ENCODE measurements around the gene ADAMTS2. TPM values are rescaled to one million over a fixed set of nuclear protein-coding genes. Genes with fewer than 3 reads are reported as not detected.
A peak's percentile ranks its signal among the peaks of the same experiment; 100 is the strongest.

Gene ADAMTS2
- polyA plus RNA-seq, 1 donor: 5.9 TPM

- Histone ChIP-seq H3K27me3 (ENCODE audit: control insufficient read depth, insufficient read depth, low read length) (peaks cover 50% of the 10 kb centered on the region), H3K4me1 (ENCODE audit: control insufficient read depth, insufficient read depth, low read length) (peaks cover 2% of the 10 kb centered on the region), H3K9me3 (ENCODE audit: control insufficient read depth, low read depth, low read length) (peaks cover 3% of the 10 kb centered on the region), H3K4me3 (ENCODE audit: low read length) (no peak overlapping the region), H3K27ac (ENCODE audit: low read length) (no peak overlapping the region), H3K36me3 (ENCODE audit: control insufficient read depth, insufficient read depth, low read length) (no peaks in the 10 kb centered on the region)
- no CpG with 5 or more reads among the region's 20 CpGs for WGBS (ENCODE audit: insufficient coverage, low lambda C conversion rate)
- DNase-seq: no peak
Measured at GRCh38 chr5:179343021-179343718, 2.1 kb downstream of the ADAMTS2 start.

GRCh38 chr5:179342577-179342976, 2.7 kb downstream of the ADAMTS2 start:
- Histone ChIP-seq H3K36me3 (ENCODE audit: control insufficient read depth, insufficient read depth, low read length) (no peaks in the 10 kb centered on the region), H3K9me3 (ENCODE audit: control insufficient read depth, low read depth, low read length) (peaks cover 3% of the 10 kb centered on the region), H3K4me3 (ENCODE audit: low read length) (no peak overlapping the region), H3K4me1 (ENCODE audit: control insufficient read depth, insufficient read depth, low read length) (peaks cover 2% of the 10 kb centered on the region), H3K27ac (ENCODE audit: low read length) (no peak overlapping the region), H3K27me3 (ENCODE audit: control insufficient read depth, insufficient read depth, low read length) (peaks cover 46% of the 10 kb centered on the region)
- WGBS (ENCODE audit: insufficient coverage, low lambda C conversion rate): no CpG with 5 or more reads among the region's 13 CpGs
- DNase-seq: no peak

DNA sequence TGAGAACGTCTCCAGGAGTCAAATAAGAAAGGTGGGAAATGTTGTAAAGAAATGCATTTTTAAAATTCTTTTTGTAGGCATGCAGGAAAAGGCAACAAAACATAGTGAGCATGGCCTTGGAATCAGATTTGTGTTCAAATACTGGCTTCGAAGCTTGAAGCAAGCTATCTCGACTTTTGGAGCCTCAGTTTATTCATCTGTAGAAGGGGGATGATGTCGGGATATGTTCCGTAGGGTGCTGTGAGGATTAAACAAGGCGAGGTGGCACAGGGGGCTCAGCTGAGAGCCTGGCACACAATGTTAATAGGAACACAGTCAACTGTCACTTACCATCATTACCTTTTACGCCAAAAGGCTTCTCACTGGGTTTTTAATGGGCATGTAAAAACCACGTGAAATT, 4.8 kb downstream of the ADAMTS2 start:
- Histone ChIP-seq H3K36me3 (ENCODE audit: control insufficient read depth, insufficient read depth, low read length) (no peaks in the 10 kb centered on the region), H3K4me1 (ENCODE audit: control insufficient read depth, insufficient read depth, low read length) (peaks cover 2% of the 10 kb centered on the region), H3K27ac (ENCODE audit: low read length) (no peak overlapping the region), H3K4me3 (ENCODE audit: low read length) (no peak overlapping the region), H3K9me3 (ENCODE audit: control insufficient read depth, low read depth, low read length) (peaks cover 3% of the 10 kb centered on the region), H3K27me3 (ENCODE audit: control insufficient read depth, insufficient read depth, low read length) (peaks cover 30% of the 10 kb centered on the region)
- 100% methylated on average over 2 of the region's 8 CpGs for WGBS (ENCODE audit: insufficient coverage, low lambda C conversion rate)
- no peak for DNase-seq

GRCh38 chr5:179339996-179340395, 5.3 kb downstream of the ADAMTS2 start:
- Histone ChIP-seq H3K27me3 (ENCODE audit: control insufficient read depth, insufficient read depth, low read length) (peaks cover 30% of the 10 kb centered on the region), H3K4me3 (ENCODE audit: low read length) (no peak overlapping the region), H3K27ac (ENCODE audit: low read length) (no peak overlapping the region), H3K36me3 (ENCODE audit: control insufficient read depth, insufficient read depth, low read length) (no peaks in the 10 kb centered on the region), H3K9me3 (ENCODE audit: control insufficient read depth, low read depth, low read length) (peaks cover 3% of the 10 kb centered on the region), H3K4me1 (ENCODE audit: control insufficient read depth, insufficient read depth, low read length) (peaks cover 2% of the 10 kb centered on the region)
- no peak for DNase-seq
- no CpG with 5 or more reads among the region's 10 CpGs for WGBS (ENCODE audit: insufficient coverage, low lambda C conversion rate)

GRCh38 chr5:179339081-179339480, 6.2 kb downstream of the ADAMTS2 start:
- no CpG with 5 or more reads among the region's 5 CpGs for WGBS (ENCODE audit: insufficient coverage, low lambda C conversion rate)

DNA sequence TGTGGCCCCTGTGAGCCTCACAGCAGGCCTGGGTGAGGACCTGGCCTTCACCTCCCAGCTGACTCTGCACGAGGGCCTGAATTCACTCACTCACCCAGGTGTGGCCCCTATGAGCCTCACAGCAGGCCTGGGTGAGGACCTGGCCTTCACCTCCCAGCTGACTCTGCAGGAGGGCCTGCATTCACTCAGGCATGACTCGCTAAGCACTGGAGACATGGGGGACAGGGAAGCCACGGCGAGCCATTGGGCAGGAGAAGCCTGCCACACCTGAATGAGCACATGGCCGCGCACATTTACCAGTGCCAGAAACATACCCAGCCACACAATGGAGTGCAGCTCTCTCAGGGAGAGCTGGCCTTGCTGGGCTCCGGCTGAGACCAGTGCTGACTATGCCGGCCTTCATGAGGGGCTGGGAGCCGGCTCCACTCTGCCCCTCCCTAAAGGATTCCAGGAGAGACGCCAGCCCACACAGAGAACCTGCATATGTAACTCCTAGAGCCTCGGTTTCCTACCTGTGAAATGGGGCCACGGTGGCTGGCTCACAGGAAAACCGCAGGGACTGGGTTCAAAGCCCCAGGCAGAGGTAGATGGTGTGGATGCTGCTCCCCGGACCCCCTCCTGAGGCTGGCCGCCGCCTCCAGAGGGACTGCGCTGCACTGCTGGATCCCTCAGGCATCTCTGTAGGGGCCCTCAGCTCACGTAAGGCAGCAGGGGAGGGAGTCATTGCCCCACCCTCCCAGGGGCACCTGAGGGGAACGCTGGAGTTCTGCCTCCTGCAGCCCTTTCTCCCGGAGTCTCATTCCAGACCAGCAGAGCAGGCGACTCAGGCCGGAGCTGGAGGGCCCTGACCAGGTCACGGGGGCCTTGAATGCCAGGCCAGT, 7.2 kb downstream of the ADAMTS2 start:
- peaks cover 14% of the 10 kb centered on the region for H3K27me3 ChIP-seq (ENCODE audit: control insufficient read depth, insufficient read depth, low read length)
- WGBS (ENCODE audit: insufficient coverage, low lambda C conversion rate): no CpG with 5 or more reads among the region's 23 CpGs

More at GRCh38 chr5:179339081-179339480, 6.2 kb downstream of the ADAMTS2 start:
- no peaks in the 10 kb centered on the region for H3K36me3 ChIP-seq (ENCODE audit: control insufficient read depth, insufficient read depth, low read length)
- H3K4me3 ChIP-seq (ENCODE audit: low read length): no peak overlapping the region
- peaks cover 25% of the 10 kb centered on the region for H3K27me3 ChIP-seq (ENCODE audit: control insufficient read depth, insufficient read depth, low read length)
- H3K4me1 ChIP-seq (ENCODE audit: control insufficient read depth, insufficient read depth, low read length): peaks cover 2% of the 10 kb centered on the region
- DNase-seq: no peak
- H3K9me3 ChIP-seq (ENCODE audit: control insufficient read depth, low read depth, low read length): peaks cover 3% of the 10 kb centered on the region
- H3K27ac ChIP-seq (ENCODE audit: low read length): no peak overlapping the region

DNA sequence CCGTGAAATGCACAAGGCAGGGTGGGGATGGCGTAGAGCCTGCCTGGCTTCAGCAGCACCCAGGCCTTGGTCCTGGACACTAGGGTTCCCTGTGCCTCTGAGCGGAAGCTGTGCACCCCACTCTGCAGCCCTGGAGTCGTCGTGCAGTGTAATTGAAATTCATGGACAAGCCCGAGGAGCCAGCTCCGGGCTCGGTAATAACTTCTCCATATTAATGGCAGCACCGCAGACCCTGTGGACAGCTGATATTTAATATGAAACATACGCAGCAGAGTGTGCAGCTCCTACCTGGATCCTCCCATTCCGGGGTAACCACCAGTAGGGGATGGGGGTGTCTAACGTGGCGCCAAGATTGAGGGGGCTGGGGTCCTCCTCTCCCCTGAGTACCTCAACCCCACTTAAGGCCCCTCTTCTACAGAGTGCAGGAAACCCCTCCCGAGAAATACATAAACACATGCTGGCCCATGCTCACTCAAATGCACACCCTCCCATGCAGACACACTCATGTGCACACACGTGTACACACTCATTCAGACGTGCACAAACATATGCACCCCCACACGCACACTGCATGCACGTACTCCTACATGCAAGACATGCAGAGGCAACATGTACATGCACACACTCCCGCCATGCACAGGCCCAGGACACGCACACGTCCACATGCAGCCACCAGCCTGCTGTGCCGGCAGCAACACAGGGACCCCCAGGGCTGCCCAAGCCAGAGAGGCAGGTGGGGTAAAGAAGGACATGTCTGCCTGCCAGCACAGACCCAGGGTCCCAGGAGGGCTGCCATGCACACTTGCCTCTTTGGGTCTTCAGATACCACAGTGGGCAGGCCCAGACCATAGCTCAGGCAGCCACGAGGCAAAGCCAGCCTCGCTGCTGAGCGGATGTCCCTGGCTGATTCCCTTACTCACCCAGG, 8.1 kb downstream of the ADAMTS2 start:
- WGBS (ENCODE audit: insufficient coverage, low lambda C conversion rate): no CpG with 5 or more reads among the region's 25 CpGs
- Histone ChIP-seq H3K9me3 (ENCODE audit: control insufficient read depth, low read depth, low read length) (peaks cover 4% of the 10 kb centered on the region), H3K36me3 (ENCODE audit: control insufficient read depth, insufficient read depth, low read length) (no peaks in the 10 kb centered on the region), H3K27me3 (ENCODE audit: control insufficient read depth, insufficient read depth, low read length) (peaks cover 5% of the 10 kb centered on the region), H3K4me3 (ENCODE audit: low read length) (no peak overlapping the region), H3K4me1 (ENCODE audit: control insufficient read depth, insufficient read depth, low read length) (no peaks in the 10 kb centered on the region), H3K27ac (ENCODE audit: low read length) (no peak overlapping the region)
- DNase-seq: no peak

More for the DNA sequence above, 7.2 kb downstream of the ADAMTS2 start:
- H3K9me3 ChIP-seq (ENCODE audit: control insufficient read depth, low read depth, low read length): peaks cover 2% of the 10 kb centered on the region
- DNase-seq: no peak
- no peaks in the 10 kb centered on the region for H3K4me1 ChIP-seq (ENCODE audit: control insufficient read depth, insufficient read depth, low read length)
- H3K36me3 ChIP-seq (ENCODE audit: control insufficient read depth, insufficient read depth, low read length): no peaks in the 10 kb centered on the region
- no peak overlapping the region for H3K27ac ChIP-seq (ENCODE audit: low read length)
- no peak overlapping the region for H3K4me3 ChIP-seq (ENCODE audit: low read length)

DNA sequence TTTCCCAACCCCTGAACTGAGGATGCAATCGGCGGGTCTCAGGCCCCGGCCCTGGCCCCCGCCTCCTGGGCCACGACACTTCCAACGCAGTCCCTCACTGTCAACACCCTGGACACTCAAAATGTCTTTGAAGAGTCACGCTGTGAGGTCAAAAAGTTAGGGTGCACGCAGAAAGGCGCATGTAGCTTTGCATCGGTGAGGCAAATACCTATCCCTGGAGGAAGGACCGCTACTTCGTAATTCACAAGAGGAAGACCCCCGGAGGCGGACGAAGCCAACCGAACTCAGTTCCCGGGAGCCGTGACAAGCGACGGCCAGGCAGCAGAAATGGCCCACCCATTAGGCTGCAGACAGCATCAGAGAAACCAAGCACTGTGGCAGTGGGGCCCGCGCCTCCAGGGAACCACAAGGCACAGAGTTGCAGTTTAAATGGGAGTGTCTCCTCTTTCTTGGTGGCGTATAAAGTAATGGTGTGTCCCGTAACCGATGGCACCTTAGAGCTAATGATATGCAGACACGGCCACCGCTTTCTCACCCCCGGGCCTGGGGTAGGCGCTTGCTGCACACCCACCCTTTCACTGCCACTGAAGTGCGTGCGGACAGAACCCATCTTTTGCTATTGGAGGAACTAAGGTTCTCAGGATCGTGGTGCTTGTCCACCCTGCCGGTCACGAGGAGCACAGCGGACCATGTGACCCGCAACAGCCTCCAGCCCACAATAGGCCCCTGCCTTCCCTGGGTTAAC, 9.0 kb downstream of the ADAMTS2 start:
- no peaks in the 10 kb centered on the region for H3K4me1 ChIP-seq (ENCODE audit: control insufficient read depth, insufficient read depth, low read length)
- WGBS (ENCODE audit: insufficient coverage, low lambda C conversion rate): no CpG with 5 or more reads among the region's 36 CpGs
- H3K27ac ChIP-seq (ENCODE audit: low read length): no peak overlapping the region

GRCh38 chr5:179333796-179334761, 11.2 kb downstream of the ADAMTS2 start:
- no CpG with 5 or more reads among the region's 24 CpGs for whole genome bisulfite sequencing (ENCODE audit: insufficient coverage, low lambda C conversion rate)
- H3K27me3 ChIP-seq (ENCODE audit: control insufficient read depth, insufficient read depth, low read length): no peaks in the 10 kb centered on the region
- no peak overlapping the region for H3K27ac ChIP-seq (ENCODE audit: low read length)

More for the DNA sequence above, 9.0 kb downstream of the ADAMTS2 start:
- no peak for DNase-seq
- Histone ChIP-seq H3K27me3 (ENCODE audit: control insufficient read depth, insufficient read depth, low read length) (no peaks in the 10 kb centered on the region), H3K36me3 (ENCODE audit: control insufficient read depth, insufficient read depth, low read length) (no peaks in the 10 kb centered on the region), H3K4me3 (ENCODE audit: low read length) (no peak overlapping the region), H3K9me3 (ENCODE audit: control insufficient read depth, low read depth, low read length) (peaks cover 4% of the 10 kb centered on the region)

More at GRCh38 chr5:179333796-179334761, 11.2 kb downstream of the ADAMTS2 start:
- Histone ChIP-seq H3K36me3 (ENCODE audit: control insufficient read depth, insufficient read depth, low read length) (no peaks in the 10 kb centered on the region), H3K4me3 (ENCODE audit: low read length) (no peak overlapping the region), H3K4me1 (ENCODE audit: control insufficient read depth, insufficient read depth, low read length) (no peaks in the 10 kb centered on the region), H3K9me3 (ENCODE audit: control insufficient read depth, low read depth, low read length) (peaks cover 4% of the 10 kb centered on the region)
- peak; percentile 50 to 61 for DNase-seq
